SW480 (cell line): ENCODE results near the gene INPP5E.
"Not testable (repeated sequence)": the region's sequence is repeated elsewhere in the genome, so short reads cannot be mapped to it uniquely, and the experiment has no call there.

ENCODE experiments used
- DNase-seq: peaks from one replicate; pipeline ENCODE4 v3.0.0-alpha.2; 2016; ENCODE audit warnings: low spot score

Gene INPP5E

DNA sequence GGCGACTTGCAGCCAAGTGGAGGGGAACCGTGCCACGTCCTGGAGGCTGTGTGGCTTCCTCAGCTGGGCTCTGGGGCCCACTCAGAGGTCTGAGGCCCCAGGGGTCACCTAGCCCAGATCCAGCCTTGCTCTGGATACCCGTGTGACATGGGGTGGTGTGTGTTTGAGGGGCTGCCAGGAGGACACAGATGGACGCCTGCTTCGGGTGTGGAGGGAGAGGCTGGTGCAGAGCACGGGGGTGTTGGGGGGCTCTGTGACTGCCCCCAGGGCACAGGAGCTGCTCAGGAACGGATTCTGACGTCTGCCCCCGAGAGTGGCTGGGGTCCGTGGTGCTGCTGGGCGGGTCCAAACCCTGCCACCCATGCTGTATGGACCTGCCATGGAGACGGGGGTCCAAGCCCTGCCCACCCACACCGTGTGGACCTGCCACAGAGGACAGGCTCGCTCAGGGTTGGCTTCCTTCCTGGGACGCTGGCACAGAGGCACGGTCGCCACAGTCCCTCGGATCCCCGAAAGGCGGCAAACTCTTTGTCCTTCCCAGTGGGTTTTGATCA, 10.5 kb downstream of the INPP5E start:
- DNase-seq: no peak

DNA sequence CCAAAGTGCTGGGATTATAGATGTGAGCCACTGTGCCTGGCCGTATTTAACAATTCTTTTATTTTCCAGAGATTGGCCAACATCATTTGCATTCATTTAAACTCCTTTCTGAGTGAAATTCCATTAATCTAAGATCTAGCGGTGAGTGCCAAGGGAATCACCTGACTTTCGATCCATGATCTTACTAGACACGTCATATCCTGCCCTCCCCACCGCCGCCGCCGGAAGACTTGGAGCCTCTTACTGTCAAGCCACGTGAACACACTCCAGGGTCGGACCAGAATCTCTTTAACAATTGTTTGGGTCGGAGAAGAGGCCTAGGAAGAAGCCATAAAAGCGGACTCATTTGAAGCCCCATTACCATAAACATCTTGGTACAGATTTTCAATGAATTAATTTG, 12.9 kb downstream of the INPP5E start:
- DNase-seq: no peak

DNA sequence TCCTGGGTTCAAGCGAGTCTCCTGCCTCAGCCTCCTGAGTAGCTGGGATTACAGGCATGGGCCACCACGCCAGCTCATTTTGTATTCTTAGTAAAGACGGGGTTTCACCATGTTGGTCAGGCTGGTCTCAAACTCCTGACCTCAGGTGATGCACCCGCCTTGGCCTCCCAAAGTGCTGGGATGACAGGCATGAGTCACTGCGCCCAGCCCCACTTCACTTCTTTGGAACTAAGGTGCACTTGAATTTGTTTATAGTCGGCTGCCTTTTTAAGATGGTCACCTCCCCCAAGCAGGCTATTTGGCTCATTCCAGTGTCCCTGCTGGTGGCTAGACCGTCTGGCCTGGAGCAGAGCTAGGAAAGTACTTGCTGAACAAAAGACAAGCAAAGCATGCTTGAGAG, 14.3 kb downstream of the INPP5E start:
- DNase-seq: not testable (repeated sequence)

DNA sequence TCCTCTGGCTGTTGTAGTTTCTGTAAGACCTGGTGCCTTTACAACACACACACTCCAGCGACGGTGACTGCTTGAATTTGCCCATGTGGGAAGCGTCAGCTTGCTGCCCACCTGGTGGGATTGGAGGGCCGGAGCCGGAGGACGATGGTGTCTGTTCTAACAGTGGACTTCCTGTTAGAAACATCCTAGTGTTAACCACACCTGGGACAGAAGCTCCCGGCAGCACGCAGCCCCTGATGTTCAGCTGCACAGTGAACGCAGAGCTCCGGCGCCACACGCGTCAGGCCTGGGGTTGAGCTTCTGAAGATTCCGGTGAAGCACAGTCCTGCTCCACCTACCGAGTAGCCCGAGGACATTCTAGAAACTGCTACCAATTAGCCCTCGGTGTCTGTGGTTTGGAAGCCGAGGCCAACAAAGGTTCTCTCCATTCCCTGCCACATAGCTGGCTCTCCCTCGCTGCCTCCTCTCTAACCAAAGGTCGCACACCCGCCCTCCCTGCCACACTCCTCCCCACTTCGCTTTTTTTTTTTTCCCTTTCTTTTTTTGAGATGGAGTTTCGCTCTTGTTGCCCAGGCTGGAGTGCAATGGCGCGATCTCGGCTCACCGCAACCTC, 14.8 kb downstream of the INPP5E start:
- peak; percentile 46 for DNase-seq

DNA sequence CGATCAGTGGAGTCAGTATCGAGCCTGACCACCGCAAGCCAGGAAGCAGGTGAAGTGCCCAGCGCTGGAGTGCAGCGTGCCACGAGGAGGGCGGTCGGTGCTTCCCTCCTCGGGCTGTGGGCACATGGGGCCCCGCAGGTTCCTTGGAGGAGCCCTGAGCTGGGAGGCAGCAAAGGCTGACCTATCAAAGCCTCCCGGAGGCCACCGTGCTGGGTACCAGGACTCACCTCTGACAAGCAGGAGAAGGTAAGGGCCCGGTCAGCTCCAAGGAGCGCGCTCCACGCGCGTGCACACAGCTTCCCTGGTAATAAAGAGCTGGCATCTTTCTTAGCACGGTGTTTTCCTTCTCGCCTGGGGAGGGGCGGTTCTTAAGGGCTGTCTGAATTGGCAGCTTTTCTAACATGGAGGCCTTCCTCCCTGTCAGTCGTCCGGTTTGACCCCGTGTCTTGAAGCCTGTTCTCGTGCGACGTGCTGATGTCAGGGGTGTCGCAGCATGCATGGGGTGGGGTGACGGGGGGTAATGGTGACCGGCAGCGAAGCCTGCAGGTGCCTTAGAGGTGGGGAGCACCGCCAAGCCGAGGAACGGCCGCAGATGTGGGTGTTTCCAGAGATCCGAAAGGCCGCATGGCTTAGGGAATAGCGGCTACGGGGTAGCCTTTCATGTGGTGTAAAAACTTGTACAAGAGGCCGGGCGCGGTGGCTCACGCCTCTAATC, 16.1 kb downstream of the INPP5E start:
- DNase-seq: no peak

DNA sequence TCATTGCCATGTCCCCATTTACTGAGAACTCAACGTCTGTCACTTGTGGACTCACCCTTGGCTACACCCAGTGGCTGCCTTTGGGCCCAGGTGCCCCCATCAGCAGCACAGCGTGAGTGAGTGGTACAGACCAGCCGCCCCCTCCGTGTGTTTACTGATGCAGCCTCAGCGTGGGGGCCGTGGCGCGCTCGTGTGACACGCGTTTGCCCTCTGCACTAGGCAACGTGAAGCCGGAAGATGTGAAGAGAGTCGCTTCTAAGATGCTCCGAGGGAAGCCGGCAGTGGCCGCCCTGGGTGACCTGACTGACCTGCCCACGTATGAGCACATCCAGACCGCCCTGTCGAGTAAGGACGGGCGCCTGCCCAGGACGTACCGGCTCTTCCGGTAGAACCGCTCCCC, 16.8 kb downstream of the INPP5E start:
- no peak for DNase-seq

DNA sequence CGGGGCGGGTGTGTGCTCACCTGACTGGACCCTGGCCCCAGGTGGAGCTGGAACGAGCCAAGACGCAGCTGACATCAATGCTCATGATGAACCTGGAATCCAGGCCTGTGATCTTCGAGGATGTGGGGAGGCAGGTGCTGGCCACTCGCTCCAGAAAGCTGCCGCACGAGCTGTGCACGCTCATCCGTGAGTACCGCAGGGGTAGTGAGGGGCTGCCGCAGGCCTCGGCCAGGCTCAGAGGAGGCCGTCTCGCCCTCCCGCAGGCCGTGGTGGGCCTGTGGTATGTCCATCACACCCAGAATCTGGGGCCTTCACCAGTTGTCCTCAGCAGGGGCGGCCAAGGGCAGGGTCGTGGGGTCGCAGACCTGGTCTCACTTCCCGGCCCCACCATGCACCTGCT, 17.9 kb downstream of the INPP5E start:
- DNase-seq: no peak

DNA sequence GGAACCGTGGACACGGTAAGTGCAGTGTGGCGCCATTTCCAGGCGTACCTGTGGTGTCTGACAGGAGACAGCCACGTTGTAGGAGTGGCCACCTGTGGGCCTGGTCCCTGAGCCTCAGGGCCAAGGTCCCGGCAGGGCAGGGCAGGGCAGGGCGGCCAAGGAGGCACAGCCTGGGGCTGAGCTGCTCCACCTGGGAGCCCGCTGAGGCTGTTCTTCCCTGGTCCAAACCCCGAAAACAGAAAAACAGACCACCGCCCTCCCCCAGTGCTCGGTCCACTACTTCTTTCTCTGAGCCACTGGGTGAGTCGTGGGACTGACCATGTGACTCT, 20.6 kb downstream of the INPP5E start:
- no peak for DNase-seq

DNA sequence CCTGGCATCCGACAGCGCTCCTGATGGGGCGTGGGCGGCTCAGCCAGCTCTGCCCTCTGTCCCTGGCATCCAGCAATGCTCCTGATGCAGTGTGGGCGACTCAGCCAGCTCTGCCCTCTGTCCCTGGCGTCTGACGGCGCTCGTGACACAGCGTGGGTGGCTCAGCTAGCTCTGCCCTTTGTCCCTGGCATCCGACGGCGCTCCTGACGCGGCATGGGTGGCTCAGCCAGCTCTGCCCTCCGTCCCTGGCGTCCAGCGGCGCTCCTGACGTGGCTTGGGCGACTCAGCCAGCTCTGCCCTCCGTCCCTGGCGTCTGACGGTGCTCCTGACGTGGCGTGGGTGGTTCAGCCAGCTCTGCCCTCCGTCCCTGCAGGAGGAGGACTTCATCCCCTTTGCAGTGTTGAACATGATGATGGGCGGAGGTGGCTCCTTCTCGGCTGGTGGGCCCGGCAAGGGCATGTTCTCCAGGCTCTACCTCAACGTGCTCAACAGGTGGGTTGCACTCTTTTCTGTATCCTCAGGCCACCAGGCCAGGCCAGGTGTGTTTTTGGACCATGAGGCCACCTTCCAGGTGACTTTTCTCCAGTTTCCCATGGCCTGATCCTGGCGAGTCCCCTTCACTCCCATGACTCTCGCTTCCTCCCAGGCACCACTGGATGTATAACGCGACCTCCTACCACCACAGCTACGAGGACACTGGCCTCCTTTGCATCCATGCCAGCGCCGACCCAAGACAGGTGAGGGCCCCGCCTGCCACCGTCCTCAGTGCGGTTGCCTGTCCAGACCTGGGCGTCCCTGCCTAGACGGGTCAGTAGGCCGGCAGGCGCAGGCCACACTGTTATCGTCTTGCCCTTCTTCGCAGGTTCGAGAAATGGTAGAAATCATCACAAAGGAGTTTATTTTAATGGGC, 21.2 kb downstream of the INPP5E start:
- DNase-seq: no peak

DNA sequence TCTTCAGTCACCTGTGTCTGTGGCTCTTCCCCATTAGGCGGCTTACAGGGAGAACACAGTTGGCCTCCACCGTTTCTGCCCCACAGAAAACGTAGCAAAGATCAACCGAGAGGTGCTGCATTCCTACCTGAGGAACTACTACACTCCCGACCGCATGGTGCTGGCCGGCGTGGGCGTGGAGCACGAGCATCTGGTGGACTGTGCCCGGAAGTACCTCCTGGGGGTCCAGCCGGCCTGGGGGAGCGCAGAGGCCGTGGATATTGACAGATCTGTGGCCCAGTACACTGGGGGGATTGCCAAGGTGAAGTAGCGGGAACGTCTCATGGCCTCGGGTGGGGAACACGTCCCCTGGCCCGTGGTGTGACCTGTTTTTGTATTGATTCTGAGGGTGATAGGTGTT, 22.7 kb downstream of the INPP5E start:
- no peak for DNase-seq

DNA sequence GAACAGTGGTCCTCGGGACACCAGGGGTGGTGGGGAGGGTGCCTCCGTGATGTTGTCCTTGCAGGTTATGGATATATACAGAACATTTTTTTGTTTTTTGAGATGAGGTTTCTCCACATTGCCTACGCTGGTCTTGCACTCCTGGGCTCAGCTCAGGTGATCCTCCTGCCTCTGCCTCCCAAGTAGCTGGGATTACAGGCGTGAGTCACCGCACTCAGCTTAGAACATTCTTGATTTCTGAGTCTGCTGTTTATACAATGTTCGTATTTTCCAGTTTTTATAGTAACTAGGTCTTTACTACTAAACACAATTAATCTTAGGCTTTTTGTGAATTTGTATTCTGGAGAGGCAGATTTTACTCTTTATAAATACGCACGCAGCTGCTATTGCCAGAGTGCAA, 23.2 kb downstream of the INPP5E start:
- DNase-seq: no peak

DNA sequence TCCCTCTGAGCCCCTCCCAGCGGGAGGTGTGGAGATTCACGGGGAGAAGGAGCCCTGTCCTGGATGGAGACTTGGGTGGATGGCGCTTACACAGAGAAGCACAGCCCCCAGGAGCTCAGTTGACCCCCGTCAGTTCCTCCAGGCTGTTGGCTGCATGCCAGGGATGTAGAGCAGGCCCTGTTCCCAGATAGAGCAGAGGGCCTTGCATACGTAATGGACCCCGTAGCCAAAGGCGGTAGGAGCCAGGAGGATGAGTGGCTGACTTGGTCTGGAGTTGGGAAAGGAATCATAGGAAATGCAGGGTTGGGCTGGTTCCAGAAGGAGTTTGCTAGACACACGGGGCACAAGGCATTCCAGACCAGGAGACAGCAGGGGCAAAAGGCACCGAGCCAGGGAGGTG, 26.7 kb downstream of the INPP5E start:
- no peak for DNase-seq

DNA sequence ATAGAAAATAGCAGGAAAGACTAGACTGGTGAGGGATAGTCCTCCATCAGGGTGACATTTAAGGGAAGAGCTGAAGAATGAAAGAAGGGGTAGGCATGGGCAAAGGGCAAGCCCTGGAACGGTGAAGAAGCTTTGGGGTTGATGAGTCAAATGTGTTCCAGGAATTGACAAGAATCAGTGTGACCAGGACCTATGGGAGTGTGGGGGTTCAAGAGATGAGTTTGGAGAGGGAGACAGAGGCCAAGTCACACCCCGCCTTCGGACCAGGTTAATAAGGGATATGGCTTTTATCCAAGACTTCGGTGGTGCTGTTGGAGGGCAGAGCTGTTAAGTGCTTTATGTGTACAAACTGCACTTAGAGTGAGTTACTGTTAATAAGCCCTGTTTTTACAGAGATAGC, 28.3 kb downstream of the INPP5E start:
- DNase-seq: no peak

DNA sequence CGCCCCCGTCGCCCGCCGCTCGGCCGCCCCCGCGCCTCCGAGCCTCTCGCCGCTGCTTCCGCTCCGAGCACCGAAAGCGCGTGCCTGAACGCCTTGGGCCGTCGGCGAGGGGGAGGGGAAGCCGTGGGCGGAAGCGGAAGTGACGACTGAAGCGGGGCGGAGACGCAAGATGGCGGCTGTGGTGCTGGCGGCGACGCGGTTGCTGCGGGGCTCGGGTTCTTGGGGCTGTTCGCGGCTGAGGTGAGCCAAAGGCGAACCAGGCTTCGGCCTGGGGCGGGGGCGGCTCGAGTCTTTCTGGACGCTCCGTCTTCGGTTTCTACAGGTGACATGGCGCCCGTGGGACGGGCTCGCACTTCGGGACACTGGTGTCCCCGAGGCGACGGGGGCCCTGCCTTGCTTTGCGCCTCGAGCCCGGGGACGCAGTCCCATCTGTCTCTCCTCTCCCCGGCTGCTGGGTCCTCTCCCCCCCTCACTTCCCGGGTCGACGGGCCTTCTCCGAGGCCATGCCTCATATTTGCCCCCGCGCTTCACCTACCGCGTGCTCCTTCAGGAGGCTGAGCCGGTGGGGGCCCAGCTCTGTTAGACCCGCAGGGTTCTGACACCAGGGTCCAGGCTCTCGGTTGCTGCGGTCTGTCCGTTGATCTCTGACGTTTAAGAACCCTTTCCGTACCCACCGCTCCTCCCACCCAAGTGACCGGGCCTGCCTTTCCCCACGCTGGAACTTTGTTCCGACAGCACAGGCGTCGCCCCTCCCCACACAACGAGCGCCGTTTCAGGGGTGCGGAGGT, 29.0 kb downstream of the INPP5E start, which contains the start of the genes ENTR1 and PMPCA:
TSS of gene ENTR1 (minus strand) at position 115 of the 788 bp plus-strand sequence. CDS start 217 bp downstream, outside the sequence.
TSS of gene PMPCA (plus strand) at position 159 of the 788 bp plus-strand sequence. CDS start at position 170, 11 bp downstream.
- peak; percentile 86 for DNase-seq

DNA sequence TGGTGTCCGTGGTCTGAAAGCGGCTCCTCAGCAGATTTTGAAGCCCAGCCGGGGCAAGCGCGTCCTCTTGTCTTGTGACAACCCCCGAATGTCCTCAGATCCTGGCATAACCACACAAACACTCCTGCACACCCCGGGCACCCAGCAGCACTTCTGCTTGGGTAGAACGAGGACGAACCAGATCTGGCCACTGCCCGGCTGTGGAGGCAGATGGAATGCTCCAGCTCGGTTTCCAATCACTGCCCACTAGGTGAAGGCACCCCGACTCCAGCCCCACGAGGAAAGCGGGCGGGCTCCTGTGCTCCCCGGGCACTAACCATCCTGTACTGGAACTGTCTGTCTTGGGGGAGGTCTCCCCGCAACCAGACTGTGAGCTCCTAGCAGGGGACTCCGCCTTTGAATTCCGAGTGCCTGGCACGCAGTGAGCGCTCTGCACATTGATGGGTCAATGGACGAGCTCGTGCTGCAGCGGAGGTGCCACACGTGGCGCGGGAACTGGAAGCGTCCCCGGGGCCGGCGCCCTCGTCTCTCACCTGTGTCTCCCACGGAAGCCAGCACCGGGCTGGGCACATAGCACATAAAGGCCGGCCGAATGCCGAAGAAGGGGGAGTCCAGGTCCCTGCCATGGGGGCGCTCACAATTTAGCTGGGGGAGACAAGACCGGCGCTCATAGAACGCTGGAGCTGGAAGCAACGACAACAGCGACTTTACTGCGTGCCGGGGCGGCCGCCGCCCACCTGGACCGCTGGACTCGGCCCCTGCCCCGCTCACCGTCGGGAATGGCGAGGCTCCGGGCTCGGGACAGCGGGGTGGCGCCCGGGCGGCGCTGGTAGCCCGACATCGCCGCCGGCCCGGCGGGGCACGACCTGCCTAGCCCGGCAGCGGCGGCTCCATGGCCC, 29.8 kb downstream of the INPP5E start:
- DNase-seq: no peak

DNA sequence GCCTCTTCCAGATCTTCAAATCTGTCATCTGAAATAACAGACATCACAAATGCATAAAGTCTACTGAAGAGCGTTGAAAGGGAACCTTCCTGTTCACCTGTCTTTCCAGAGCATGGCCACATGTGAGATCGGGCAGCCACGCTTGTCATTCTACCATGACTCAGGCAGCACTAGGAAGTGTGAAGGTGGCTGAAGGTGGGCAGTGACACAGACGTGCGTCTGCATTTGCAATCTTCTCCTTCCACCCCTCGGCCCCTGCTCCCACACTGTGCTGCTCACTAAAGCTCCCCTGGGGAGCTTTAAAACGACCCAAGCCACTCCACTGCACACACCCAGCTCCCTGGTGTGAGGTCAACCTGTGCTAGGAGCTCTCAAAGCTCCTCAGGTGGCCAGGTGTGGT, 31.7 kb downstream of the INPP5E start:
- no peak for DNase-seq

DNA sequence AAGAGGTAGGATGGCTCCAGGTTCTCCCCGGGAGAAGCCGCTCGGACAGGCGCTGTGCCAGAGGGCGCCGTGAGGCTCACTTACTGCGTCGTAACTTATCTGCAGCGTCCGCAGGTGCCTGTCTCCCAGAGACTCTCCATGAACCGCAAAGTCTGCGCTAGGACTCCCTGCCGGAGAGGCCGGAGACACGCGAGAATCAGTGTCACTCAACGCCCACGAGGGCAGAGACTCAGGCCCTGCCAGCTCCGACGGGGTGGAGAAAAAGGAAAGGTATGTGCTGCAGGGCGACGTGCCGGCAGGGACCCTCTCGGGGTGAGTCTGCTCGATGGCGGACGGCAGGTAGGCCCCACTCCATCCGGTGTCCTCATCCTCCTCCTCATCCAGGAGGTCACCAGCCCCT, 32.6 kb downstream of the INPP5E start:
- not testable (repeated sequence) for DNase-seq

DNA sequence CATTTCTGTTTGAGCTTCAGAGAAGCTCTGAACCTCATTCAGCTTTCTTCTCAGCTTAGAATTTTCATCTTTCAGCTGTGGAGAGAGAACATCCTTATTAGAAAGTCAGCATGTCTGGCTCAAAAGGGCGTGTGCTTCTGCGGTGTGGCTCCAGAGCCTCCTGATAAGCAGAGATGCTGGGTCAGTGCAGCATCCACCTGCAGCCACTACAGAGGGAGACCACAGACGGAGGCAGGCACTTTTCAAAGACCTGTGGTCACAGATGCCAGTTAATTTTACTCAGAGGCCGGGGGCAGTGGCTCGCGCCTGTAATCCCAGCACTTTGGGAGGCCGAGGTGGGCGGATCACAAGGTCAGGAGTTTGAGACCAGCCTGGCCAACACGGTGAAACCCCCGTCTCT, 33.7 kb downstream of the INPP5E start:
- DNase-seq: not testable (repeated sequence)

DNA sequence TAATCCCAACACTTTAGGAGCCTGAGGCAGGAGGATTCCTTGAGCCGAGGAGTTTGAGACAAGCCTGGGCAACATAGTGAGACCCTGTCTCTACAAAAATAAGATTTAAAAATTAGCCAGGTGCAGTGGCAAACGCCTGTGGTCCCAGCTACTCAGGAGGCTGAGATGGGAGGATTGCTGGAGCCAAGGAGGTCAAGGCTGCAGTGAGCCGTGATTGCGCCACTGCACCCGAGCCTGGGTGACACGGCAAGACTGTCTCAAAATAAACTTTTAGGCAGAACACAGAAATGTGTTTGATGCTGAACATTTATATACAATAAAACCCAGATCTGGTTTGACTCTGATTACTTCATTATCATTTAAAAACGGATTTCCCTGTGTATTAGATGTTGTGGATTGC, 34.2 kb downstream of the INPP5E start:
- DNase-seq: no peak

DNA sequence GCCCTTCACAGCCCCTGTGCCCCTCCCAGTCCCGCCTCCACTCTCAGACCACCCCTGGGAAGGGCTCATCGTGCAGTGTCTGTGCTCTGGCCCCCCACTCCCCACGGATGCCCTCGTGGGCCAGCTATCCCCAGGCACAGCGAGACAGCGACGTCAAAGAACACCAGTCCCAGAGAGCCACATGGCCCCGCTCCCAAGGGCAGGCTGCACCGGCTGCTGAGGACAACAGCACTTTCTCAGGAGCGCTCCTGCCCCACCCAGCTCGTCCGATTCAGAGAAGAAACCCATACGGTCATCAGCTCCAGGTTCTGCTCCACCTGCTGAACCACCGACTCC, 34.9 kb downstream of the INPP5E start:
- no peak for DNase-seq
